HCT116 (cell line): ENCODE measurements around the gene FBXL5. TPM values are rescaled to one million over a fixed set of nuclear protein-coding genes. Genes with fewer than 3 reads are reported as not detected.

Experiments
- ATAC-seq: fragments of 200-7000 bp; cut with Tn5 transposase; 2 replicates; pipeline ENCODE4 v1.9.1; 2020; ENCODE audit warnings: mild to moderate bottlenecking, moderate library complexity
- BruUV-seq: library from RNA; stranded (reverse); fragments of 400-500 nt; replicated peaks from 2 replicates; lab custom pipeline; 2021; lab: Mats Ljungman, UMichigan
- CTCF ChIA-PET: fragments of 300-600 bp; sonication (Branson Sonifier 250); formaldehyde crosslinking; loops from one replicate; lab custom pipeline; 2021; ENCODE audit warnings: antibody characterized with exemption; lab: Charles Lee
- POLR2A ChIA-PET: fragments of 300-600, 350-600 bp; sonication (Branson Sonifier 250); formaldehyde crosslinking; loops from one replicate; lab custom pipeline; 2021; ENCODE audit warnings: antibody characterized with exemption; lab: Charles Lee
- RAD21 ChIA-PET, 2 experiments: fragments of 300-600 bp; sonication (Branson Sonifier 250); formaldehyde crosslinking; loops; one replicate each; lab custom pipeline; 2023; ENCODE audit warnings: low total read pairs in 2 of 2; ENCODE audit not compliant: uncharacterized antibody in 2 of 2, unreplicated experiment in 2 of 2, low non-redundant PET in 1 of 2; lab: Charles Lee
- DNase-seq: peaks from one replicate; pipeline ENCODE4 v3.0.0-alpha.2; 2010; ENCODE audit warnings: low read depth, low spot score
- H2AFZ ChIP-seq: fragments of 200-600 bp; shearing (Covaris generic), sonication (generic); 2 replicates; pipeline ENCODE4 v1.6.1; 2017; ENCODE audit warnings: low read depth, mixed run types, mixed read lengths, antibody characterized with exemption, low read length; ENCODE audit not compliant: poor library complexity, severe bottlenecking
- H3K27ac ChIP-seq: 2 replicates; pipeline ENCODE4 v1.5.1; 2012; ENCODE audit warnings: low read depth, low read length
- H3K27me3 ChIP-seq: fragments of 200-600 bp; sonication (generic); 2 replicates; pipeline ENCODE4 v1.6.1; 2016; ENCODE audit warnings: mixed run types, low read length, mixed read lengths; ENCODE audit not compliant: insufficient read depth
- H3K36me3 ChIP-seq, 2 experiments: fragments of 200-500 bp in 1 of 2; fragments of 200-600 bp in 1 of 2; sonication (Bioruptor generic) in 1 of 2; sonication (generic) in 1 of 2; 2 replicates each; pipeline versions ENCODE4 v1.5.1 to v1.6.1; 2014 to 2016; ENCODE audit warnings: low read length in 2 of 2, inconsistent platforms in 1 of 2, mixed read lengths in 1 of 2, mixed run types in 1 of 2; ENCODE audit not compliant: insufficient read depth in 2 of 2, control insufficient read depth in 1 of 2
- H3K4me1 ChIP-seq, 2 experiments: fragments of 200-600 bp in 1 of 2; sonication (generic) in 1 of 2; 2 replicates each; pipeline versions ENCODE4 v1.5.1 to v1.6.1; 2012 to 2017; ENCODE audit warnings: low read length in 2 of 2, inconsistent platforms in 1 of 2, mild to moderate bottlenecking in 1 of 2, mixed read lengths in 1 of 2, mixed run types in 1 of 2, moderate library complexity in 1 of 2; ENCODE audit not compliant: insufficient read depth in 2 of 2, control insufficient read depth in 1 of 2
- H3K4me2 ChIP-seq: fragments of 200-600 bp; sonication (generic); 2 replicates; pipeline ENCODE4 v1.6.1; 2017; ENCODE audit warnings: mixed run types, low read length, mixed read lengths
- H3K4me3 ChIP-seq, 2 experiments: fragments of 200-600 bp in 1 of 2; sonication (generic) in 1 of 2; replicated peaks in 1 of 2; 2 replicates each; pipeline ENCODE4 v1.5.1; 2011 to 2016; ENCODE audit warnings: low read length in 2 of 2, control low read depth in 1 of 2, low read depth in 1 of 2, mild to moderate bottlenecking in 1 of 2, mixed read lengths in 1 of 2, mixed run types in 1 of 2
- H3K79me2 ChIP-seq: fragments of 200-600 bp; sonication (generic); 2 replicates; pipeline ENCODE4 v1.6.1; 2017; ENCODE audit warnings: mild to moderate bottlenecking, mixed run types, low read length, moderate library complexity, mixed read lengths; ENCODE audit not compliant: insufficient read depth
- H3K9ac ChIP-seq: fragments of 200-600 bp; sonication (generic); 2 replicates; pipeline ENCODE4 v1.6.1; 2016; ENCODE audit warnings: low read length, mixed read lengths
- H3K9me2 ChIP-seq: fragments of 200-600 bp; sonication (generic), shearing (Covaris generic); 2 replicates; pipeline ENCODE4 v1.6.1; 2017; ENCODE audit warnings: mixed run types, mild to moderate bottlenecking, moderate library complexity; ENCODE audit not compliant: insufficient read depth
- H3K9me3 ChIP-seq, 2 experiments: fragments of 200-500 bp in 1 of 2; fragments of 200-600 bp in 1 of 2; sonication (Bioruptor generic) in 1 of 2; sonication (generic) in 1 of 2; 2 replicates each; pipeline ENCODE4 v1.6.1; 2014 to 2017; ENCODE audit warnings: low read length in 2 of 2, mixed read lengths in 2 of 2, inconsistent platforms in 1 of 2, low read depth in 1 of 2, mild to moderate bottlenecking in 1 of 2, mixed run types in 1 of 2, moderate library complexity in 1 of 2; ENCODE audit not compliant: control insufficient read depth in 1 of 2, insufficient read depth in 1 of 2
- H4K20me1 ChIP-seq: fragments of 200-600 bp; sonication (generic), shearing (Covaris generic); 2 replicates; pipeline ENCODE4 v1.6.1; 2017; ENCODE audit warnings: mixed run types, mild to moderate bottlenecking, moderate library complexity; ENCODE audit not compliant: insufficient read depth
- EGR1 ChIP-seq: IDR thresholded peaks from 2 replicates; pipeline ENCODE4 v1.6.1; 2012; ENCODE audit warnings: low read depth
- ELF1 ChIP-seq: IDR thresholded peaks from 2 replicates; pipeline ENCODE4 v1.6.1; 2012; ENCODE audit warnings: low read depth, borderline replicate concordance
- EZH2 ChIP-seq: fragments of 200-600 bp; sonication (generic); IDR thresholded peaks from 2 replicates; pipeline ENCODE4 v1.6.1; 2017; ENCODE audit warnings: antibody characterized with exemption, mixed run types
- FOSL1 ChIP-seq: IDR thresholded peaks from 2 replicates; pipeline ENCODE4 v1.6.1; 2012; ENCODE audit warnings: low read depth
- JUND ChIP-seq: IDR thresholded peaks from 2 replicates; pipeline ENCODE4 v1.6.1; 2012
- POLR2AphosphoS5 ChIP-seq: IDR thresholded peaks from 2 replicates; pipeline ENCODE4 v1.6.1; 2011; ENCODE audit warnings: mild to moderate bottlenecking, low read depth, low read length, moderate library complexity
- RAD21 ChIP-seq: IDR thresholded peaks from 2 replicates; pipeline ENCODE4 v1.6.1; 2012; ENCODE audit warnings: low read depth, mild to moderate bottlenecking
- SP1 ChIP-seq: IDR thresholded peaks from 2 replicates; pipeline ENCODE4 v1.6.1; 2012; ENCODE audit warnings: low read depth
- intact Hi-C: fragments of 100-400 bp; cut with micrococcal nuclease; formaldehyde crosslinking; loops from 2 replicates; pipeline ENCODE4 v1.10.0; 2022
- total RNA-seq: library from RNA; stranded (reverse); gene quantifications from one replicate; pipeline ENCODE4 v1.2.1, GENCODE V29; 2021; ENCODE audit not compliant: unreplicated experiment
- TF ChIP-seq, protein P1 (sequence below): IDR thresholded peaks from 2 replicates; pipeline ENCODE4 v1.6.1; 2012; ENCODE audit warnings: low read depth
- TF ChIP-seq, protein P2 (sequence below), 3 experiments: fragments of 200-600 bp in 1 of 3; sonication (generic) in 1 of 3; IDR thresholded peaks in 2 of 3; conservative IDR thresholded peaks in 1 of 3; 2 replicates each; pipeline ENCODE4 v1.5.1; 2012 to 2017; ENCODE audit warnings: low read depth in 2 of 3, low read length in 2 of 3, antibody characterized with exemption in 1 of 3, borderline replicate concordance in 1 of 3, control low read depth in 1 of 3, mild to moderate bottlenecking in 1 of 3, mixed read lengths in 1 of 3, mixed run types in 1 of 3, moderate library complexity in 1 of 3; ENCODE audit not compliant: insufficient read depth in 1 of 3
- TF ChIP-seq, protein P3 (sequence below): IDR thresholded peaks from 2 replicates; pipeline ENCODE4 v1.6.1; 2011; ENCODE audit warnings: mild to moderate bottlenecking, low read length, moderate library complexity; ENCODE audit not compliant: insufficient replicate concordance; ENCODE audit errors: extremely low read depth

Gene FBXL5
- total RNA-seq, 1 experiment from 2014 or later, result 20.6 TPM

DNA sequence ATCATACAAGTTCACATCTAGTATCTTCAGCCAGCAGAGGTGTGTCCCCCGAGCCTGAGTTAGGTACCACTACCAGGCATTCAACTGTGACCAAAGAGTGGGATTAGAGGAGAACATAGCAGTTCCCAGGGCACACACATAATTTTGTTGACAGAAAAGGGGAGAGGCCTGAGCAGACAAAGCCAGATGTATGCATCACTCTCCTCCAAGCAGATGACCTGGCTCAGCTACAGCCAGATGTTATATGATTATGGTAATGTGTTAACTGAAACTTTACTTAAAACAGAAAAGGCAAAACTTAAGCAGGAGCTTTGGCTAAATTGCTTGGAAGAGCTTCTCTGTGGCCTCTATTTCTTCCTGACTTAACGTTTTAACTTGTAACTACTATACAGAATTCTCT is 96.6 kb downstream of the FBXL5 start:
- ATAC-seq (no peak), DNase-seq (no peak)
- TF ChIP-seq RAD21 (no peak), ELF1 (no peak), EZH2 (no peak), POLR2AphosphoS5 (no peak), EGR1 (no peak), JUND (no peak), FOSL1 (no peak), SP1 (no peak)
- TF ChIP-seq, protein P1, sequence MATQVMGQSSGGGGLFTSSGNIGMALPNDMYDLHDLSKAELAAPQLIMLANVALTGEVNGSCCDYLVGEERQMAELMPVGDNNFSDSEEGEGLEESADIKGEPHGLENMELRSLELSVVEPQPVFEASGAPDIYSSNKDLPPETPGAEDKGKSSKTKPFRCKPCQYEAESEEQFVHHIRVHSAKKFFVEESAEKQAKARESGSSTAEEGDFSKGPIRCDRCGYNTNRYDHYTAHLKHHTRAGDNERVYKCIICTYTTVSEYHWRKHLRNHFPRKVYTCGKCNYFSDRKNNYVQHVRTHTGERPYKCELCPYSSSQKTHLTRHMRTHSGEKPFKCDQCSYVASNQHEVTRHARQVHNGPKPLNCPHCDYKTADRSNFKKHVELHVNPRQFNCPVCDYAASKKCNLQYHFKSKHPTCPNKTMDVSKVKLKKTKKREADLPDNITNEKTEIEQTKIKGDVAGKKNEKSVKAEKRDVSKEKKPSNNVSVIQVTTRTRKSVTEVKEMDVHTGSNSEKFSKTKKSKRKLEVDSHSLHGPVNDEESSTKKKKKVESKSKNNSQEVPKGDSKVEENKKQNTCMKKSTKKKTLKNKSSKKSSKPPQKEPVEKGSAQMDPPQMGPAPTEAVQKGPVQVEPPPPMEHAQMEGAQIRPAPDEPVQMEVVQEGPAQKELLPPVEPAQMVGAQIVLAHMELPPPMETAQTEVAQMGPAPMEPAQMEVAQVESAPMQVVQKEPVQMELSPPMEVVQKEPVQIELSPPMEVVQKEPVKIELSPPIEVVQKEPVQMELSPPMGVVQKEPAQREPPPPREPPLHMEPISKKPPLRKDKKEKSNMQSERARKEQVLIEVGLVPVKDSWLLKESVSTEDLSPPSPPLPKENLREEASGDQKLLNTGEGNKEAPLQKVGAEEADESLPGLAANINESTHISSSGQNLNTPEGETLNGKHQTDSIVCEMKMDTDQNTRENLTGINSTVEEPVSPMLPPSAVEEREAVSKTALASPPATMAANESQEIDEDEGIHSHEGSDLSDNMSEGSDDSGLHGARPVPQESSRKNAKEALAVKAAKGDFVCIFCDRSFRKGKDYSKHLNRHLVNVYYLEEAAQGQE, result no peak
- TF ChIP-seq, protein P2, sequence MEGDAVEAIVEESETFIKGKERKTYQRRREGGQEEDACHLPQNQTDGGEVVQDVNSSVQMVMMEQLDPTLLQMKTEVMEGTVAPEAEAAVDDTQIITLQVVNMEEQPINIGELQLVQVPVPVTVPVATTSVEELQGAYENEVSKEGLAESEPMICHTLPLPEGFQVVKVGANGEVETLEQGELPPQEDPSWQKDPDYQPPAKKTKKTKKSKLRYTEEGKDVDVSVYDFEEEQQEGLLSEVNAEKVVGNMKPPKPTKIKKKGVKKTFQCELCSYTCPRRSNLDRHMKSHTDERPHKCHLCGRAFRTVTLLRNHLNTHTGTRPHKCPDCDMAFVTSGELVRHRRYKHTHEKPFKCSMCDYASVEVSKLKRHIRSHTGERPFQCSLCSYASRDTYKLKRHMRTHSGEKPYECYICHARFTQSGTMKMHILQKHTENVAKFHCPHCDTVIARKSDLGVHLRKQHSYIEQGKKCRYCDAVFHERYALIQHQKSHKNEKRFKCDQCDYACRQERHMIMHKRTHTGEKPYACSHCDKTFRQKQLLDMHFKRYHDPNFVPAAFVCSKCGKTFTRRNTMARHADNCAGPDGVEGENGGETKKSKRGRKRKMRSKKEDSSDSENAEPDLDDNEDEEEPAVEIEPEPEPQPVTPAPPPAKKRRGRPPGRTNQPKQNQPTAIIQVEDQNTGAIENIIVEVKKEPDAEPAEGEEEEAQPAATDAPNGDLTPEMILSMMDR (IDR thresholded peaks at IDR 0.05 in 2 of 3, conservative IDR thresholded peaks at IDR 0.05 in 1 of 3; ENCODE audit: borderline replicate concordance in 1 of 3, insufficient read depth in 1 of 3, low read depth in 2 of 3, low read length in 2 of 3), result no peak
- TF ChIP-seq, protein P3, sequence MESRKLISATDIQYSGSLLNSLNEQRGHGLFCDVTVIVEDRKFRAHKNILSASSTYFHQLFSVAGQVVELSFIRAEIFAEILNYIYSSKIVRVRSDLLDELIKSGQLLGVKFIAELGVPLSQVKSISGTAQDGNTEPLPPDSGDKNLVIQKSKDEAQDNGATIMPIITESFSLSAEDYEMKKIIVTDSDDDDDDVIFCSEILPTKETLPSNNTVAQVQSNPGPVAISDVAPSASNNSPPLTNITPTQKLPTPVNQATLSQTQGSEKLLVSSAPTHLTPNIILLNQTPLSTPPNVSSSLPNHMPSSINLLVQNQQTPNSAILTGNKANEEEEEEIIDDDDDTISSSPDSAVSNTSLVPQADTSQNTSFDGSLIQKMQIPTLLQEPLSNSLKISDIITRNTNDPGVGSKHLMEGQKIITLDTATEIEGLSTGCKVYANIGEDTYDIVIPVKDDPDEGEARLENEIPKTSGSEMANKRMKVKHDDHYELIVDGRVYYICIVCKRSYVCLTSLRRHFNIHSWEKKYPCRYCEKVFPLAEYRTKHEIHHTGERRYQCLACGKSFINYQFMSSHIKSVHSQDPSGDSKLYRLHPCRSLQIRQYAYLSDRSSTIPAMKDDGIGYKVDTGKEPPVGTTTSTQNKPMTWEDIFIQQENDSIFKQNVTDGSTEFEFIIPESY, result no peak
- Histone ChIP-seq H3K4me1 (peaks cover 0 to 8% of the 10 kb centered on the region in 2 experiments; a peak in 1 of 4 replicates), H3K36me3 (no peaks in the 10 kb centered on the region), H3K4me3 (no peak overlapping the region), H3K27me3 (no peaks in the 10 kb centered on the region), H3K79me2 (no peaks in the 10 kb centered on the region), H3K9me3 (no peaks in the 10 kb centered on the region), H3K27ac (no peak overlapping the region), H3K4me2 (no peak overlapping the region), H3K9ac (no peak overlapping the region), H4K20me1 (no peaks in the 10 kb centered on the region), H3K9me2 (no peaks in the 10 kb centered on the region), H2AFZ (no peak overlapping the region)
- RAD21 ChIA-PET, result no interaction called here
- CTCF ChIA-PET, result interaction anchor here (1.2 kb wide), 1 partner anchor 79 kb away, joined by 3 read pairs; no protein-coding TSS in a partner anchor
- POLR2A ChIA-PET, result no interaction called here
- no TSS peak for BruUV-seq
- intact Hi-C loops, result no loop called here
